NCI-H1048 (cell line): Measurements from ENCODE around the gene JMY.
A peak's percentile ranks its signal among the peaks of the same experiment; 100 is the strongest.

Source experiments
- DNase-seq: peaks from one replicate; lab custom pipeline; 2025; lab: John Stamatoyannopoulos, UW

JMY gene

GRCh38 chr5:79235634-79236361 lies at the start of gene JMY:
Gene JMY (plus strand): TSS chr5:79236131. CDS start chr5:79236651, 520 bp downstream.
- peak; percentile 68 for DNase-seq

GRCh38 chr5:79186455-79186854 lies 49.5 kb upstream of the JMY start:
- no peak for DNase-seq

- no peak for DNase-seq
Measured at GRCh38 chr5:79189439-79190234, 46.3 kb upstream of the JMY start.

GRCh38 chr5:79190235-79190529 lies 45.7 kb upstream of the JMY start:
- DNase-seq = no peak

GRCh38 chr5:79191457-79191856 lies 44.5 kb upstream of the JMY start:
- DNase-seq = no peak

- no peak for DNase-seq
Measured at GRCh38 chr5:79193643-79194042, 42.3 kb upstream of the JMY start.

DNA sequence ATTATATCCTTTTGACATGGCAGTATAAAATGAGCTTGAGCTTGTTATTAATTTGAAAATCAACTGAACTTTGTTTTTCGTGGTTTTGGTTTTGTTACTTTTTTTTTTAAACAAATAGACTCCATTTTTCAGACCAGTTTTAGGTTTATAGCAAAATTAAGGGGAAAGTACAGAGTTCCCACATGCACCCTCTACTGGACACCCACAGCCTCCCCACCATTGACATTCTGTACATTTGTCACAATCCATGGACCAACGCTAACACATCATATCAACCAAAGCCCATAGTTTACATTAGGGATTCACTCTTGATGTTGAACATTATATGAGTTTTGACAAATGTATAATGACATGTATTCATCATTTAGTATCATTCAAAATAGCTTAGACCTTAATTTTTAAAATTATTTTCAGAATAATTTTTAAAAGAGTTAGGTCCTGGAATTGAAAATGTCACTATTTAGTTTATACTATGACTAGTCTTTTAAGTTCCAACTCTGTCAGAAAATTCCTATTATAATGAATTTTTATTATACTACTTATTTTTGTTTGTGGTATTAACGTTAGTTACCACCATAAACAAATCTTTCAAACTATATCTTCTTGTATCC lies 35.3 kb upstream of the JMY start:
- no peak for DNase-seq

DNA sequence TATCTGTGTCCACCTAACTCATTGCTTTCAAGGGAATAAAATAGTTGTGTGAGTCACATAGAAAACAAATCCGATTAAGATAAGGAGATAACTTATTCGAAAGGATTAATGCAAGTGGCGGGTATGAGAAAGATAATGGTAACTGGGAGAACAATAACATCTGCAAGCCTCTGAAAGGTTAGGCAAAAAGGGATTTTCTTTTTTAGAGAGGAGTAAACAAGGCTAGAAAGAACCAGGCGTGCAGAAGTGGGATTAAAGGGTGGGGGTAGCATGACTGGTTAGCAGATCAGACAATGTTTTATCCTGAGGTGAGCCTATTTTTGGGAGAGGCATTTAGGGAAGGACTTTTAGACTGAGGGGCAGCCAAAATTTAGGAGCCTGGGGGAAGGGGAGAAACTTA lies 34.7 kb upstream of the JMY start:
- no peak for DNase-seq

DNA sequence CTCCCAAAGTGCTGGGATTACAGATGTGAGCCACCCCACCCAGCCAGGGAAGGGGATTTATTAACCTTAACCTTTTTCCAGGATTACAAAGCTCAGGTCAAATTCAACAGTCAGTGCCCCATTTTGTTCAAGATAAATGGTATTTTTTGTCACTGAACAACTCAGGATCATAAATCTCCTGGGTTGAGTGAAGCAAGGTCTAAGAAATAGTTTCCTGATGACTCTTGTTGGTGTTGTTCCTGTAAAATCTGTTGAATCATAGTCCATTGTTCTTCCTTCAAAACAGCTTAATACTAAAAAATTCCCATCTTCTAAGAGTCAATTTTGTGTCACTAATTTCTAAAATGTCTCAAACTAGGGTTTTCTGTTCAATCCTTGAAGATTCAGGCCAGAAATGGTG lies 33.9 kb upstream of the JMY start:
- DNase-seq = no peak

DNA sequence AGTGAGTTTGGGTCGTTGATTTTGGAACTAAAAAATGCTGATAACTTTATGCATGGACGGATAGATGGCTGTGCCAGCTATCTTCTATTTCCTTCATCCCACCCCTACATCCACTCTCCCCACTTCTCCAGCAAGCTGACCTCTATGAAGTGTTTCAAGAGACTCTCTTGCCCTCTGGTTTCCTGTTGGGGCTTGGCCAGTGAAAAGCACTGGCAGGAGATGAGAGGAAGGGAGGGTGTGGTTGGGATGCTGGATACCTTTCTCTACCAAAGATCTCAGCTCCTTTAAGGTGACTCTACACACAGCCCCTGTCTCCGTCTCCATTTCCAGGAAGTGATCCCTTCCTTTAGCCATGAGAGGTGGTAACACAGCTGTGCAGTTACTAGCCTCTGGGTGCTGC lies 30.0 kb upstream of the JMY start:
- no peak for DNase-seq

GRCh38 chr5:79206541-79206940 lies 29.4 kb upstream of the JMY start:
- DNase-seq = no peak

DNA sequence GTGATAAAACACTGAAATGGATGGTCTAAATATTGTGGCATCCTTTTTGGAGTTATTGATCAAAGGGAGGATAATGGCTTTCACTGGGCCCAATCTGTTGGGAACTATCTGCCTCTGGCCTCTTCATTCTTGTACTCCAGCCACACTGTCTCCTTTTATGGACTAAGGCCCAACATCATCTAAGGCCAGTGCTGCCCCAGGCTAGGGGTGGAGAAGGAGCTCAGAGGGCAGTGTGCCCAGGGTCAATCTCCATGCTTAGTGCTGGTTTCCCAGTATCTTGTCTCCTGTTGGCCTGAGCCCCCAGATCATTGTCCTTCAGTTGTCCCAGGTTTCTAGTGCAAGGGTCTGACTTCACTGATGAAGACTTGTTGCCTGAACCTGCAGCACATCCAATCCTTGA lies 26.4 kb upstream of the JMY start:
- DNase-seq = no peak

DNA sequence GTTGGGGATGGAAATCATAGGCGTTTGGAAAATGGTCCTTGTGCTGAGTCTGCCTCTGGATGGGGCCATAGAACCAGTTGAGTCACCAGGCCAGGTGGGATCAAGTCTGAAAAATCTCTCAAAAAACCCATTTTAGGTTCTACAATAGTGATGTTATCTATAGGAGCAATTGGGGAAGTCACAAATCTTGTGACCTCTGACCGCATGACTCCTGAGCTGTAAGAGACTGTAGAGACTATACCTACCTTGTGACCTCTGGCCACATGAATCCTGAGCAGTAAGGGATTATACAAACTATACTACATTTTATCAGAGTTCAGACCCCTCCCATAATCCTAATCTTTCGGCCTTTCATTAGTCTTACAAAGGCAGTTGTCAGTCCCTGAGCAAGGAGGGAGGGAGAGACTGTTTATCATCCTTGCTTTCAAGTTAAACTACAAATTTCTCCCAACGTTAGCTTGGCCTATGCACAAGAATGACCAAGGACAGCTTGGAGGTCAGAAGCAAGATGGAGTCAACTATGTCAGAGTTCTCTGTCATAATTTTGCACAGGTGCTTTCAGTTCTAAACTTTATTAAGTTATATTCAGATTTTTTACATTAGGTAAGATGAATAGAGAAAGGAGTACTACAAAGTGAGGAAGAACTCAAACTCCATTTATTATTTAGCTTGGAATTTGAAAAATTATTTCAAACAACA lies 11.5 kb upstream of the JMY start:
- DNase-seq = no peak

- DNase-seq = no peak
Measured at GRCh38 chr5:79225026-79225425, 10.9 kb upstream of the JMY start.

- no peak for DNase-seq
Measured at GRCh38 chr5:79225441-79225840, 10.5 kb upstream of the JMY start.

DNA sequence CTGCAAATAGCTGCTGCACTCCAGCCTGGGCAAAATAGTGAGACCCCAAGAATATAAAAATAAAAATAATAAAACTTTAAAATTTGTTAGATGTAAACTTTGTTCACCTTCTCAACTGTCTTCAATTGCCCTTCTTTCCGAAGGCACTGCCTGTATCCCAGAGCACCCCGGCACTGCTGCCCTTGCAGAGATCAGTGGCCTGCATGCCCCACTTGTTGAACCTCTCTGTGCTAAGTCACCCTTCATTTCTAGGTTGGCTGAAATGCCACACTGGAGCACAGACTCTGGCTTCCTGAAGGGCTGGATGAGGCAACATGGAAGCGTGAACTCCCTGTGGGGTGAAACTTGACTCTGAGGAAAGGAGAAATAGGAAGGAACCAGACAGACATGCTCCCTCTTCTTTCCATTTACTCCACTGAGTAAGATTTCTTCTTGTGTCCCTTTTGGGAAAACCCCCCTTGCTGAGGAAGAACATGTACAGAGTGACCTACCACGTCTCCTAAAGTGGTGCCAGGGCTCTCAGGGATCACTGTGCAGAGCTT lies 8.4 kb upstream of the JMY start:
- DNase-seq = no peak

- DNase-seq = no peak
Measured at GRCh38 chr5:79229357-79230174, 6.4 kb upstream of the JMY start.

DNA sequence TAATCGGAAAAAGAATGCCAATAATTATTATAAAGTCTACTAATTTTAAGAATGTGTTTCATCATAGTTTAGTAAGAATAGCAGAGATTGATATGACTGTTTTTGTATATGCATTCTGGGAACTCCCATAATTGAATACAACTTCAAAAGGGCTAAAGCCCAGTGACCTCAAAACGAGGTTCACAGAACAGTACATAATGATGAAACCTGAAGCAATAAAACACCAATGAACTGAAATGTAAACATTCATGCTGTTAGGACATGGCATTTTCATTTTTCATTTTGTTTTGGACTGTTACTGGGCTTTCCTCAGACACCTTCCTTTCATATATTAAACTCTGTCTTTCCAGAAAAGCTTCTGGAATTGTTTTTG lies 684 bp upstream of the JMY start:
- DNase-seq = no peak

DNA sequence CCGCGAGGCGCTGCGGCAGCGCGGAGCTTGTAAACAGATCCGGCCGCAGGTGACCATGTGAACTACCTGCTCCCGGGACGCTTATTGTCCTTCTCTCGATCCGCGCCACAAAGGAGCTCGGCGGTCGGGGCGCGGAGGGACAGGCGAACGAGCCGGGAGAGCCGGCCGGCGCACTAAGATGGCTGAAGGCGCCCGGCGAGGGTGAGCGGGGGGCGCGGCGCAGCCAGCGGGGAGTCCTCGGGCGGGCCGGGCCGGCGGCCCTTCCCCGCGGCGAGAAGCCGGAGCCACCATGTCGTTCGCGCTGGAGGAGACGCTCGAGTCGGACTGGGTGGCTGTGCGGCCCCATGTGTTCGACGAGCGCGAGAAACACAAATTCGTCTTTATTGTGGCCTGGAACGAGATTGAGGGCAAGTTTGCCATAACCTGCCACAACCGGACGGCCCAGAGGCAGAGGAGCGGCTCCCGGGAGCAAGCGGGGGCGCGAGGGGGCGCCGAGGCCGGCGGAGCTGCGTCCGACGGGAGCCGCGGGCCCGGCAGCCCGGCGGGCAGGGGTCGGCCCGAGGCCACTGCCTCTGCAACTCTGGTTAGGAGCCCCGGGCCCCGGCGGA lies 535 bp downstream of the JMY start:
- no peak for DNase-seq

- no peak for DNase-seq
Measured at GRCh38 chr5:79236970-79237739, 1.2 kb downstream of the JMY start.
